Small intestine (tissue), 7 donors: ENCODE data around the gene SLC20A1. TPM values are rescaled to one million over a fixed set of nuclear protein-coding genes. Genes with fewer than 3 reads are reported as not detected.

Experiments
- DNase-seq, 2 donors: peaks; one replicate each; pipeline versions ENCODE4 v3.0.0 to v3.0.0-alpha.2; 2013
- FAIRE-seq: peaks from 2 replicates; lab custom pipeline; 2012; peaks lifted over from hg19 to GRCh38; lab: Jason Lieb, UNC
- H3K27ac ChIP-seq, 3 donors: one replicate each; pipeline ENCODE4 v1.5.1; 2013; ENCODE audit warnings: low read length in 2 of 3, mild to moderate bottlenecking in 2 of 3, control low read depth in 1 of 3, inconsistent platforms in 1 of 3, low read depth in 1 of 3, moderate library complexity in 1 of 3
- H3K27me3 ChIP-seq, 3 donors: one replicate each; pipeline ENCODE4 v1.6.1; 2013; ENCODE audit warnings: low read length in 3 of 3, inconsistent platforms in 1 of 3; ENCODE audit not compliant: control insufficient read depth in 3 of 3, insufficient read depth in 3 of 3
- H3K36me3 ChIP-seq, 3 donors: one replicate each; pipeline ENCODE4 v1.6.1; 2013; ENCODE audit warnings: low read length in 3 of 3, inconsistent platforms in 1 of 3, low read depth in 1 of 3, mild to moderate bottlenecking in 1 of 3, moderate library complexity in 1 of 3; ENCODE audit not compliant: control insufficient read depth in 3 of 3, insufficient read depth in 2 of 3
- H3K4me1 ChIP-seq, 3 donors: one replicate each; pipeline ENCODE4 v1.6.1; 2013; ENCODE audit warnings: low read length in 2 of 3, inconsistent platforms in 1 of 3, low read depth in 1 of 3, mild to moderate bottlenecking in 1 of 3, moderate library complexity in 1 of 3; ENCODE audit not compliant: control insufficient read depth in 3 of 3, insufficient read depth in 2 of 3
- H3K4me3 ChIP-seq, 3 donors: one replicate each; pipeline ENCODE4 v1.5.1; 2013; ENCODE audit warnings: low read length in 3 of 3, control low read depth in 1 of 3, inconsistent platforms in 1 of 3, low read depth in 1 of 3, mild to moderate bottlenecking in 1 of 3, moderate library complexity in 1 of 3
- H3K9me3 ChIP-seq, 2 donors: one replicate each; pipeline ENCODE4 v1.6.1; 2013; ENCODE audit warnings: low read depth in 1 of 2, low read length in 1 of 2; ENCODE audit not compliant: control insufficient read depth in 2 of 2, insufficient read depth in 1 of 2
- WGBS, 3 donors: extraction: QIAGEN DNeasy Blood & Tissue Kit; methylation state at CpG; one replicate each; pipeline ENCODE4 v1.1.7; 2013; 5-methylcytosine and 5-hydroxymethylcytosine counted together
- polyA plus RNA-seq, 4 donors: library from polyadenylated mRNA; stranded (reverse) in 3 of 4; unstranded in 1 of 4; fragments of 200-250 nt in 3 of 4; fragments of 120-200 nt in 1 of 4; gene quantifications; one replicate each; pipeline versions ENCODE4 v1.2.1 to v1.2.3, GENCODE V29; 2013
- donor health status: healthy with polysubstance abuse.
- donor health status: control.
- donor health status: control.
- donor health status: Bipolar disorder and iron deficiency.
- donor health status: healthy.

SLC20A1 gene
- polyA plus RNA-seq, 4 donors, result 14.8 to 32.4 (median 25.7) TPM

- FAIRE-seq (no peak), DNase-seq (no peak)
- Histone ChIP-seq H3K36me3 (no peaks in the 10 kb centered on the region), H3K27ac (no peak overlapping the region), H3K4me3 (no peak overlapping the region), H3K27me3 (no peaks in the 10 kb centered on the region), H3K9me3 (no peaks in the 10 kb centered on the region), H3K4me1 (peaks cover 0 to 17% (median 5%) of the 10 kb centered on the region in 3 donors)
- 94 to 96% (median 96%) methylated on average over 6 of the region's 6 CpGs for WGBS, 3 donors
These were observed 16.5 kb upstream of the SLC20A1 start for GRCh38 chr2:112629224-112629623.

- no peaks in the 10 kb centered on the region for H3K9me3 ChIP-seq
- no peak overlapping the region for H3K27ac ChIP-seq
- 84 to 92% (median 90%) methylated on average over 8 of the region's 8 CpGs for WGBS, 3 donors
- DNase-seq, result no peak
- no peak overlapping the region for H3K4me3 ChIP-seq
- no peaks in the 10 kb centered on the region for H3K27me3 ChIP-seq
- H3K4me1 ChIP-seq, result peaks cover 0 to 17% (median 5%) of the 10 kb centered on the region in 3 donors
- FAIRE-seq, result no peak
- H3K36me3 ChIP-seq, result no peaks in the 10 kb centered on the region
These were observed 15.9 kb upstream of the SLC20A1 start for GRCh38 chr2:112629823-112630222.

GRCh38 chr2:112630268-112630667 is 15.5 kb upstream of the SLC20A1 start:
- no peaks in the 10 kb centered on the region for H3K36me3 ChIP-seq
- H3K9me3 ChIP-seq, result no peaks in the 10 kb centered on the region
- no peaks in the 10 kb centered on the region for H3K27me3 ChIP-seq
- no peak for FAIRE-seq
- no peak for DNase-seq
- H3K27ac ChIP-seq, result peak overlapping the region in 1 of 3 donors; percentile 8
- no peak overlapping the region for H3K4me3 ChIP-seq
- peaks cover 0 to 17% (median 5%) of the 10 kb centered on the region in 3 donors for H3K4me1 ChIP-seq
- 73 to 82% (median 78%) methylated on average over 4 of the region's 4 CpGs for WGBS, 3 donors

GRCh38 chr2:112633708-112634107 is 12.0 kb upstream of the SLC20A1 start:
- H3K4me3 ChIP-seq, result no peak overlapping the region
- no peak overlapping the region for H3K27ac ChIP-seq
- no peaks in the 10 kb centered on the region for H3K36me3 ChIP-seq
- 84 to 96% (median 94%) methylated on average over 5 of the region's 5 CpGs for WGBS, 3 donors
- no peak for FAIRE-seq
- H3K27me3 ChIP-seq, result no peaks in the 10 kb centered on the region
- no peaks in the 10 kb centered on the region for H3K9me3 ChIP-seq
- peak in 1 of 2 donors; percentile 1 for DNase-seq
- peaks cover 0 to 9% (median 3%) of the 10 kb centered on the region in 3 donors for H3K4me1 ChIP-seq

- no peaks in the 10 kb centered on the region for H3K9me3 ChIP-seq
- no peaks in the 10 kb centered on the region for H3K36me3 ChIP-seq
- no peaks in the 10 kb centered on the region for H3K27me3 ChIP-seq
- no peak overlapping the region for H3K4me3 ChIP-seq
- H3K4me1 ChIP-seq, result peaks cover 0 to 9% (median 3%) of the 10 kb centered on the region in 3 donors
- peak in 1 of 2 donors; percentile 5 for DNase-seq
- no peak overlapping the region for H3K27ac ChIP-seq
- no peak for FAIRE-seq
- 79 to 82% (median 81%) methylated on average over 16 of the region's 16 CpGs for WGBS, 3 donors
These were observed 11.4 kb upstream of the SLC20A1 start for GRCh38 chr2:112634153-112634873.

GRCh38 chr2:112634874-112635157 is 10.9 kb upstream of the SLC20A1 start:
- peaks cover 0 to 9% (median 3%) of the 10 kb centered on the region in 3 donors for H3K4me1 ChIP-seq
- WGBS, 3 donors, result 88 to 95% (median 93%) methylated on average over 6 of the region's 6 CpGs
- no peaks in the 10 kb centered on the region for H3K9me3 ChIP-seq
- no peak overlapping the region for H3K27ac ChIP-seq
- H3K4me3 ChIP-seq, result no peak overlapping the region
- no peaks in the 10 kb centered on the region for H3K27me3 ChIP-seq
- DNase-seq (no peak), FAIRE-seq (no peak)
- no peaks in the 10 kb centered on the region for H3K36me3 ChIP-seq

GRCh38 chr2:112636605-112637288 is 9.0 kb upstream of the SLC20A1 start:
- Histone ChIP-seq H3K4me1 (peaks cover 0 to 4% (median 3%) of the 10 kb centered on the region in 3 donors), H3K27ac (no peak overlapping the region), H3K36me3 (no peaks in the 10 kb centered on the region), H3K9me3 (no peaks in the 10 kb centered on the region), H3K27me3 (no peaks in the 10 kb centered on the region), H3K4me3 (no peak overlapping the region)
- FAIRE-seq (no peak), DNase-seq (no peak)
- WGBS, 3 donors, result 77 to 81% (median 78%) methylated on average over 7 of the region's 7 CpGs

GRCh38 chr2:112637289-112637660 is 8.5 kb upstream of the SLC20A1 start:
- Histone ChIP-seq H3K4me1 (peaks cover 0 to 3% (median 0%) of the 10 kb centered on the region in 3 donors), H3K36me3 (no peaks in the 10 kb centered on the region), H3K4me3 (no peak overlapping the region), H3K27me3 (no peaks in the 10 kb centered on the region), H3K27ac (no peak overlapping the region), H3K9me3 (no peaks in the 10 kb centered on the region)
- FAIRE-seq (no peak), DNase-seq (peak in 1 of 2 donors; percentile 44)
- WGBS, 3 donors, result 40 to 76% (median 70%) methylated on average over 4 of the region's 4 CpGs
